Fibroblast of the aortic adventitia (primary cell): ENCODE data around the gene SYTL3. TPM values are rescaled to one million over a fixed set of nuclear protein-coding genes. Genes with fewer than 3 reads are reported as not detected.

ENCODE experiments used
- DNase-seq: peaks from one replicate; pipeline ENCODE4 v3.0.0-alpha.2; 2010; ENCODE audit warnings: low read depth
- H3K4me3 ChIP-seq: 2 replicates; pipeline ENCODE4 v1.5.1; 2011; ENCODE audit warnings: low read depth, mild to moderate bottlenecking, control low read depth, low read length, moderate library complexity
- total RNA-seq: library from RNA; depleted of rRNA; stranded (reverse); fragments of >200 nt; gene quantifications from 2 replicates; pipeline ENCODE4 v1.2.3, GENCODE V29; 2012; ENCODE audit warnings: low replicate concordance
- TF ChIP-seq, protein P1 (sequence below): IDR thresholded peaks from 2 replicates; pipeline ENCODE4 v1.5.1; 2011; ENCODE audit warnings: mild to moderate bottlenecking, low read length, control low read depth, inconsistent platforms; ENCODE audit not compliant: insufficient read depth

Gene SYTL3
- total RNA-seq, 1 donor, result 1.9 TPM

GRCh38 chr6:158718461-158719046 lies 68.7 kb downstream of the SYTL3 start:
- DNase-seq, result peak; percentile 20
- no peak overlapping the region for H3K4me3 ChIP-seq
- TF ChIP-seq, protein P1, sequence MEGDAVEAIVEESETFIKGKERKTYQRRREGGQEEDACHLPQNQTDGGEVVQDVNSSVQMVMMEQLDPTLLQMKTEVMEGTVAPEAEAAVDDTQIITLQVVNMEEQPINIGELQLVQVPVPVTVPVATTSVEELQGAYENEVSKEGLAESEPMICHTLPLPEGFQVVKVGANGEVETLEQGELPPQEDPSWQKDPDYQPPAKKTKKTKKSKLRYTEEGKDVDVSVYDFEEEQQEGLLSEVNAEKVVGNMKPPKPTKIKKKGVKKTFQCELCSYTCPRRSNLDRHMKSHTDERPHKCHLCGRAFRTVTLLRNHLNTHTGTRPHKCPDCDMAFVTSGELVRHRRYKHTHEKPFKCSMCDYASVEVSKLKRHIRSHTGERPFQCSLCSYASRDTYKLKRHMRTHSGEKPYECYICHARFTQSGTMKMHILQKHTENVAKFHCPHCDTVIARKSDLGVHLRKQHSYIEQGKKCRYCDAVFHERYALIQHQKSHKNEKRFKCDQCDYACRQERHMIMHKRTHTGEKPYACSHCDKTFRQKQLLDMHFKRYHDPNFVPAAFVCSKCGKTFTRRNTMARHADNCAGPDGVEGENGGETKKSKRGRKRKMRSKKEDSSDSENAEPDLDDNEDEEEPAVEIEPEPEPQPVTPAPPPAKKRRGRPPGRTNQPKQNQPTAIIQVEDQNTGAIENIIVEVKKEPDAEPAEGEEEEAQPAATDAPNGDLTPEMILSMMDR, result peak; percentile 58

GRCh38 chr6:158722176-158722729 lies 72.4 kb downstream of the SYTL3 start:
- TF ChIP-seq, protein P1, result no peak
- H3K4me3 ChIP-seq, result no peak overlapping the region
- no peak for DNase-seq

GRCh38 chr6:158725704-158726103 lies 75.8 kb downstream of the SYTL3 start:
- DNase-seq, result no peak
- TF ChIP-seq, protein P1, result no peak
- H3K4me3 ChIP-seq, result no peak overlapping the region

- no peak overlapping the region for H3K4me3 ChIP-seq
- TF ChIP-seq, protein P1, result no peak
- no peak for DNase-seq
These were observed 80.2 kb downstream of the SYTL3 start for GRCh38 chr6:158729906-158730540.

DNA sequence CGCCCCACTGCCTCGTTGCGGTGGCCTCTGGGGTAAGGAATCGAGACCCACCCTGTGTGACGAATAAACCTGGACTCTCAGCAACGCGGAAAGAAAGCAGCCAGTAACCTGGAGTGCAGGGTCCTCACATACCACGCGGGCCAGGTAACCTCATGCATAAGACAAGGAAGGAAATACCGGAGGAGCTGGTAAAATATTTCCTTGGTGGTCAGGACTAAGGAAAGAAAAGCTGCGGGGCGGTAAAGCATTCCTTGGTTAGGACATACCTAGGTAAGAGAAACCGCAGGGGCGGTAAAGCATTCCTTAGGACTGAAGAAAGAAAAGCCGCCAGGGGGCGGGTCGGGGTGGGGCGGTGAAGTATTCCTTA lies 80.7 kb downstream of the SYTL3 start:
- no peak for DNase-seq
- H3K4me3 ChIP-seq, result no peak overlapping the region
- TF ChIP-seq, protein P1, result no peak

GRCh38 chr6:158735009-158735408 lies 85.2 kb downstream of the SYTL3 start:
- H3K4me3 ChIP-seq, result no peak overlapping the region
- TF ChIP-seq, protein P1, result no peak
- no peak for DNase-seq
